Stimulated activated CD8-positive, alpha-beta memory T cell treated with anti-CD3 and anti-CD28 coated beads, Interleukin-7, amount 100 ng/mL, for 24 hours (primary cell): ENCODE results near the gene TRIM2.

Experiments used
- DNase-seq: peaks from one replicate; pipeline ENCODE4 v3.0.0-alpha.2; 2020; ENCODE audit warnings: low read depth

TRIM2 gene

DNA sequence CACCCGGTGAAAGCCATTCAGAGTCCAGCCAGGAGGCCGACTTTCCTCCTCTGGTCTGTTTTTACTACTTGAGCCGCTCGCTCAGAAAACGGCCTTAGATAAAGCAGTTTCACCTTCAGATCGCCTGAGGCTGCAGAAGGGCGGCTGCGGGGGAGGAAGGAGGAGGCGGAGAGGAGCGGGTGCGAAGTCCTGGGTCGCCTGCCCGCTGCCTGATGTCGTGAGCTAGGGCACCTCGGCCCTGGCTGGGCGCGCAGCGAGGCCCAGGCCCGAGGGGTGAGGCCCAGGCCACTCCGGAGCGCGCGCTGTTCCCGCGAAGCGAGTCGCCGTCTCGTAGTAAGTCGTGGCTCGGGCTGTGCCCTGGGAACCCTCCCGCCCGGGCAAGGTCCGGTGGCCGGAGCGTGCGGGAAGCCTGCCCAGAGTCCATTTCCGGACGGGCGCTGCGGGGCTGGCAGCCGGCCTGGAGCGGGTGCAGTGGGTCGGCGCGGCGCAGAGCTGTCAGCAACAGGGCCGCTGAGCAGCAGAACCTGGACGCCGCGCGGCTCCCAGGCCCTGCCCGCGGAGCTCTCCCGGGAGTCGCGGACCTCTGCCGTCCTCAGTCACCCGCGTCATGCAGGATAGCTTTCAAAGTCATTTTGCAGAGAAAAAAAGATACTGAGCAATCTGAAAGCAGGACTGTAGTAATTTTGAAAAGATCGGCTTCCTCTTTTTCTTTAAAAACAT is 18.6 kb downstream of the TRIM2 start:
- no peak for DNase-seq

DNA sequence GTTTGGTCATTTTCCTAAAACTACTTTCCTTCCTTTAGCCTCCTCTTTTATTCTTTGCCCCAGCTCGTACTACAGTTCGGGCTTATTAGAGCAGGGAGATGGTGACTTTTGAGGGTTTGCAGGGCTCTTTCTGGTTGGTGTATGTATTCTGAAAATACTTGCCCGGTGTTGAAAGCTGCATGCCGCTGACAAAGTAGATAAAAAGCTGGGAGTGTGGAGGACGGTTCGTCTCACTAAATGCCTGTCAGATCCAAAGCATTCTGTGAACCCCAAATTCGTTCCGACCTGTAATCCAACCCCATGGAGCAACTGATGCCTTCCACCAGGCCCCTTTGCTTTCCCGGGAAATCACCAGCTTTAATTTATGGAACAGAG is 19.2 kb downstream of the TRIM2 start:
- no peak for DNase-seq

DNA sequence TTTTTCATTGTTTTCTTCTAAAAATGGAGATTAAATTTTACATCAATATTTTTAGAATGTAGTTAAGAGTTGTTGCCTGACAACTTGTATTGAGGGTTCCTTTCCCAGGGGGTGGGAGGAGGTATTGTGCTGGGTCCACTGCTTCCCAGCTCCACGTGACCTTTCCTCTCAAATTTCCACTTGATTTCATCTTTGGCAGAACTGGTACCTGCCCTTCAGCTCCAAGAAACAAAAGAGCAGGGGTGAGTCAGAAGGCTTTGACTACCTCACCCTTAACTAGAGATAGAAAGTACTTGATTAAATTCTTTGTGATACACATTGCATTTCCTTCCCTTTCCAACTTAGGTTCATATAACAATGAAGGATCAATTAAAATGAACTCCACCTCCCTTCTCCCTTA is 19.7 kb downstream of the TRIM2 start:
- DNase-seq: no peak

DNA sequence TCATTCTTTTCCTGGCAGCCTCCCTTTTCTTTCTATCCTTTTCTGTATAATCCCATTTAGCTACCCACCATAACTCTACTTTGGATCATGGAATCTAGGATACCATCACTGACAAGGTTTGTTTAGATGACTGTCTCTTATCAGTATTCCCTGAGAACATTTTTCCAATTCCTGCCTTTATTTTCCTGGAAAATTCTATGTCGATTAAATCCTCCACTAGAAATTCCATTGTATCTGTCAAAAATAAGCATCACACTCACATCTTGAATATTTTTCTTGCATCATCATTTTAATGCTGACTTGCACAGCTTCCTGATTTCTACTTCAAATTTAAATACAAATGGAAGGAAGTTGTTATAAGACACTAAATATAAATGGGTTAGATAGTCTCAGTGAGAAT is 20.2 kb downstream of the TRIM2 start:
- no peak for DNase-seq

DNA sequence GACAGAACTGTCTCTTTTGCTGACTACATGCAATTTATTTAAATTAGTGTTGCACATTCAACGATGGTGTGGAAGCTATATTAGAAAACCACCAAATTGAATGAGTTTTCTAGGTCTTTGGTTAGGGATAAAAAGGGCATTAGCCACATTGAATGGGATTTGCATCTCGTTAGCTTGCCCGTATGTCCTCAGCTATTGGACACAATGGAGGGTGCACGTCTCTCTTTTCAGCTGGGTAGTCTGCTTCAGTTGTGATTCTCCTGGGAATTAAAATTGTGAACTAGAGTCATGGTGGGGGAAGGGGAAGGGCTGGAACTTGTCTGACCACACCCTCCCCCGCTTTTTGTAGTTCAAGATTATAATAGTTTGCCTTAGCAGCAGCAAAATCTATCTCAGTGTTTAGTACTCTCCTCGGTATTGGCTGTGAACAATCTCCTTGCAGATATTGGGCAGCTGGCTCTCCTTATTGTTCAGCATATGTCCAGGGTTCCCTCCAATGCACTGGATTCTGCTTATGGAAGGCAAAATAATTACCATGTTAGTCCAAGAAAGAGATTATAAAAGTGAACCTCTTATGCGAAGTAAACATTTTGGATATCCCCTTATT is 23.3 kb downstream of the TRIM2 start:
- DNase-seq: no peak

DNA sequence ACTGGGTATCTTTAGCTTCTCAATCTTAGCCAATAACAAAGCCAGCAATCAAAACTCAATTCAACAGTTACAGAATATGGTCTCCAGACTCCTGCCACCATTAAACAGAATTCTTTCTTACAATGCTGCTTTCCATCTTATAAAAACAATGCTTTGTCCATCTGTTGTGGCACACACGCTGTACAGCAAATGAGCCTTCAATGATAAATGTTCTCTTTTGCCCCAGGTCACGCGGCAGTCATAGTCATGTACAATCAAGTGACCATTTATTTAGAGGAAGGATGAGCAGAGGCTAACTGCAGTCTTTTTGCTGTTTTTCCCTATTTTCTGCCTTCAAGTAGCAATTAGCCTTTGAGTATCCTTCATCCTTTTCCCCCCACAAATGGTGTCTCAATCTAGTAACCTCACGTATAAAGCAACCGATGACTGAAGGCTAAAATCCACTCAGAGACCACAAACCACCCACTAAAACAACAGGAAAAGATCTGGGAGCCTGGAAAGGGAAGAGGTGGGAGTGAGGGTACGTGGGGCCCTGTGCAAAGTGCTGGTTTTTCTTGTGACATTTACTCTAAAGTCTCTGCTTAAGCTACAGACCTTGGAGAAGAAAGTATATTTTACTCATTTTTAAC is 24.4 kb downstream of the TRIM2 start:
- no peak for DNase-seq

DNA sequence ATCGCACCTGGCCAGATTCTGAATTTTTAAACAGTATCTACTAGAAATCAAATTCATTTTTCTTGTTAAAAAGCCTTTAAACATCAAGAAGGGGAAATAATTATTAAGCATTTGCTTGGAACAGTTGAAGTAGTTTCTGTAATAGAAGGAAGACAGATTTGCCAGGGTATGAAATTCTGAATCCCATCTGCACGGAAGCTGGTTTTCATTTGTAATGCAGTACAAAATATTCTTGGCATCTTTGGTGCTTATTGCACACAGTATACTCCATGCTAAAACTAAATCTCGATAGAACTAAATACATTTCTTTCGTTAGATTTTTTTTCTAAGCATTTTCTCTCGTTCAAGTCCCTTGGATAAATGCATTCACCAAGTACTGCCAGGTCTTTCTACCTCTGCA is 25.3 kb downstream of the TRIM2 start:
- DNase-seq: no peak

DNA sequence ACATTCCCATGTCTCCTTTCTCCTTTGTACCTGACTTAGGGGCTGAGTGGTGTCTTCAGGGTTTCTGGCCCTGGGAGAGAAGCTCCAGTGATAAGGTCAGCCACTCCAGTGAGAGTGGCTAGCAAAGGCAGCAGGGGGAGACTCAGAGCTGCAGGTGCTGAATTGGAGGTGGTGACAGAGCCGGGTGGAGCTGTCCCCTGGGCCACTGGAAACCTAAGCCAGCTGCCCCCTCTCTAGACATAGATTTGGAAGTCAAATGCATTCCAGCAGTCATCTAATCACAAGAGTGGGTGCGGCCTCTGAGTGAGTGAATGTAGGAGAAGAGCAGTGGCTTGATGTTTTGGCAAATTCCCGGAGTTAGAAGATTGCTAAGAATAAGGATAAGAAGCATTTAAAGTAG is 28.5 kb downstream of the TRIM2 start:
- no peak for DNase-seq

DNA sequence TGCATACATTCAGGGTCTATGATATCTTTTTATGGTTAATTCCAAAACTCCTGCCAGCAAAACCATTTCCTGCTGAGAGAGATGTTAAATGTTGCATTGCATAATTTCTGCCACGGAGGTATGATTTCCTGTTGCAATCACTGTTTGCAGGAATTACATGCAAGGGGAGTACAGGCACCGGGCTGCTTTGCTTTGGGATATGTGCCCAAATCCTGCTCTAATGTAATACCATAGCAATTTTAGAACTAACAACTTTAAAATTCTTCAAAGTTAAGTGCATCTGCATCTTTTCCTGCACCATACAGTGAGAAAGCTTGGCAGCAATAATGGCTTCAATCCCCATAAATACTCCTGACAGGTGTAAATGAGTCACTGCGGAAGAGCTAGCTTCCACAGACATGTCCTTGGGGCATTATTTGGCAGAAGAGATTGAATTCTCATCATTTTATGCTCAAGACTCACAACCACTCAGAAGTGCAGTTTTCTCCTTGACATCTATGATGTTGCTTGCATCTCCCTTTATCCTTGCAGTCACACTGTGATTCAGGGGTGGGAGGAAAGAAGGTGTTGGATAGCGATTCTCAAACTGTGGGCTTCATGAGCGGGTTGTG is 29.6 kb downstream of the TRIM2 start:
- no peak for DNase-seq

DNA sequence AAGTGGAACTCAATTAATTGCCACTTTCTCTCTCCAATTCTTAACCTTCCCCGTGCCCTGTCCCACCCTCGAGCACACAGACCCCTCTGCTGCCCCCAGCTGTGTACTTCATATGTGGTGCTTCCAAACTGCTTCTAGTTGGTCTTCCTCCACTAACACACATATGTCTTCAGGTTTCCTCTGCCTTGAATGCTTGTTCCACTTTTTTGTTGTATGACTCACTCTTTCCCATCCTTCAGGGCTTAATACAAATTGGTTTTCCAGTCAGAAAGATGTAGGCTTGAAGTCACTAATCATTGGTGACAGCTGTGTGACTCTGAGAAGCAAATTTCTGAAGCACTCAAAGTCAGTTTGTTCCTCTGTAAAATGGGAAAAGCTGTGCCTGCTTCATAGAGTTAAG is 30.6 kb downstream of the TRIM2 start:
- no peak for DNase-seq

DNA sequence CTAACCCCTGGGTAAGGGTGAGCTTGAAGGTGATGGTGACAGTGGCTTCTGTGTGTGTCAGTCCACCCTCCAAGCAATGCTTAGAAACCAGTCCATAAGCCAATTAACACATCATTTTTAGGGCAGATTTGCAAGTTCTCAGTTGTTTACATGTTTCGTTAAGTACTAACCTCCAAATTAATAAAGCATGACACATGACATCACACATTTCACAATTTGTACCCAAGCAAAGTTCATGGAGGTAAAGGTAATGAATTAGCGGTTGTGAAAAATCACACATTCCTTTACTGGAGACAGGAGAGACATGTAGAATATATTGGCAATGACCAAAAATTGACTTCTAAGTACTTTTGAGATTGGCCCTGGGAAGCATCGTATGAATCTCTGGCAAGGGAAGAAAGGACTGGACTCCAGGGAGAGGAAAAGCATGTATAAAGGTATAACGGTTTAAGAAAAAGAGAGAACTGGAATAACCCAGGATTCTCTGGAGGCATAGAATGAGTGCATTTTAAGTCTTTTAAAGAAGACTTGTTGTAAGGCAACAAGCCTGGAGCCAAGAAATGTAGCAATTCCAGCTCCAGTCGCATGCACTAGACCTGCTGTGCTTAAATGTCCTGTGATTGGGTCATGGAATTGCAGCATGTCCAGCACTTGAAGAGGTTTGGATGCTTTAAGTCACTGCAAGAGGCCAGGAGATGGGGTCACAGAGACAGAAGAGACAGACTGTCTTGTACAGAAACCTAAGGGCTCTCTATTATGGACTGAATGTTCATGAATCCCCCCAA is 34.1 kb downstream of the TRIM2 start:
- no peak for DNase-seq

DNA sequence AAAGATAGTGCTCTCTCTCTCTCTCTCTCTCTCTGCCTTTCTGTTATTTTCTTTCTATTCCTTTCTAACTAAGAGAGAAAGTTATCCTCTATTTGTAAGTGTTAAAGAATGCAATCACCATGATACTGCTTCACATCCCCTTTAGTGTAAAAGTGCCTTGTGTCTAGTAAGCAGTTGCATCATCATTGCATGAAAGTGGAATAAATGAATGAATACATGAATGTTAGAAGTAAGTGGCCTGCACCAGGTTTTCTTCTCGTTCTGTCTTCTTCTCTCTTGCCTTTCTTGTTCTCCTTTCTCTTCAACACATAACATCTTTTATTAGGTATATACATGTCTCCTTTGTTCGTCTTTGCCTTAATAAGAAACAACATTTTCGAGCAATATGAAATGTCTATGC is 35.2 kb downstream of the TRIM2 start:
- no peak for DNase-seq

DNA sequence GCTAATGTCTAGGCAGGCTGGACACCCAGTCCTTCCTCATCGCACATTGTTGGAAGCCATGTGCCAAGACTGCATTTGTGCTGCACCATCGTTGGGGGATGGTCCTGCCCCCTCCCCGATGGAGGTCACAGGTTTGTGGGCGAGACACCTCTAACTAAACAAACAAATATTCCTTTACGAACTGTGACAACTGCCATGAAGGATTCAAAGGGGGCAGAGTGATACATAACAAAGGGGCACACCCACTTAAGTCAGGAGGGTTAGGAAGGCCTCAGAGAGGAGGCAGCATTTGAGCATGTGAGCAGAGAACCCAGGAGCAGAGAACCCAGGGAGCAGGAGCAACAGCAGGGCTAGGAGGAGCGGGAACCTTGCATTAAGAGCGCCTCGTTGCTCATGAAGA is 37.1 kb downstream of the TRIM2 start:
- no peak for DNase-seq

DNA sequence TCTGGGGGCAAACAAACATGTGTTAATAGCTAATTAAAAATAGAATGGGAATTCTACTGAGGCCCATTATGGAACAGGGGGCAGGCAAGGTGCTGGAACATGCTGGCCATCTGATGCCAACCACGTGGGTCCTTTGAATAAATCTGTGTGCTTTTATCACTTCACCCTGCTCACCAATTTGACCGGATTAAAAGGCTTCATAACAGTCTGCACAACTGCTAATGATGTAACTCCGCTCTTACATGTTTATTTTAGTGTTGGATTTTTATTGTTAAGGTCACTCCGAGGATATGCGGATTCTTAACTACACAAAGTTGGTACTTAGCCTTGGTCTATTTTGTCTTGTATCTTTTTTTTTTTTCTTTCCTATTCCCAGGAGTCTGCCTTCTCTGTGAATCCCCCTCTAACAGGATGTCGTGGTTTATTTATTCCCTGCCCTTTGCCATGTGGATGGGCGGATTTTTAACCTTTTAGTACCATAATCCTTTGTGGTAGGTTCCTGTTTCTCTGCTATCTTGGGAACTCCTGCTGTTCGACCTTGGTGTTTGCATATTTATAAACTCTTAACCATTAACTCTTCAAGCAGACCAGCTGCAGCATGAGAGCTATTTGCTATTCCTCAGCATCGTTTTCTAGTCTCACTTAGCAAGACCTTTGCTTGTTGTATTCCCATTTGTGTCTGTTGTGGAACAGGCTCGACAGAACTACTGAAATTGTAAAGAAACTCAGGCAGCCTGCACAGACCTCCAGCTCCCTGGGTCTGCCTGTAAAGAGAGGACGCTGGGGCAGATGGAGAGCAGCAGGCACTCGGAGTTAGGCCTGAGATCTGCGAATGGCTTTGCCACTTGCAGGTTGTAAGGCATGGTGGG is 38.0 kb downstream of the TRIM2 start:
- no peak for DNase-seq

DNA sequence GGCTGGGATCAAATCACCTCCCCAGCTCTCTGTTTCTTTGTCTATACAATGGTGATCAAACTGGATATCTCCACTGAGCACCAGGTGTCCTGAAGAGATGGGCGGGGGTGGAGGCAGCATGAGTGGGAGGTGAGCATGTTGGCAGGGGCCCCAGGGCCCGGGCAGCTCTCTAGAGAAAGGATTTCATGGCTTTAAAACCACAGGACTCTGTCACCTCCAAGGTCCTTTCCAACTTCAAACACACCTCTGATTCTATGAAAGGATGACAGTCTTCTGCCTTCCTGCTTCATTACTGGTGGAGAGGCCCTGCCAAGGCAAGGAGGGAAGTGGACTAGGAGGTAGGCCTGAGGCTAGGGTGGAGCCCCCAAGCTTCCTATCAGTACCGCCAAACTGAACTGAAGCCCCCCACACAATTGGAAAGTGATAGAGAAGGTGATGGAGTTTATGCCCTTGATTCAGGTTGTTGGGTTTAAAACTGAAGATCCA is 38.6 kb downstream of the TRIM2 start:
- no peak for DNase-seq

DNA sequence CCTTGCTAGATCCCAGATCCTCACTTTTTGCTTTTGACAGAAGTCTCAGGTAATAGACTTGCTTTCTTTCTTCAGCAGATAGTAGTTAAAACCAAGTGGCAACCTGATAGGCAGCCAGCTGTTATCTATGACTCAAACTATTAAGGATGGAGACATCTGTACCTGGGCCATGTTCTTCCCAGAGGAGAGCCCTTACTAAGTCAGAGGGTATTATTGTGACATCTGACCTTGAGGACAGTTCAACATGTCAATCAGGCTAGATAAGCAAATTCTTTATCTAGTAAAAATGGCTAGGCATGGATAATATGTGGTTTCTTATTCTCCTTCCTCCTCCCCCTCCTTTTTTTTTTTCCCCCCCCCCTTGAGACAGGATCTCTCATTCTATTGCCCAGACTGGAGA is 39.2 kb downstream of the TRIM2 start:
- no peak for DNase-seq

DNA sequence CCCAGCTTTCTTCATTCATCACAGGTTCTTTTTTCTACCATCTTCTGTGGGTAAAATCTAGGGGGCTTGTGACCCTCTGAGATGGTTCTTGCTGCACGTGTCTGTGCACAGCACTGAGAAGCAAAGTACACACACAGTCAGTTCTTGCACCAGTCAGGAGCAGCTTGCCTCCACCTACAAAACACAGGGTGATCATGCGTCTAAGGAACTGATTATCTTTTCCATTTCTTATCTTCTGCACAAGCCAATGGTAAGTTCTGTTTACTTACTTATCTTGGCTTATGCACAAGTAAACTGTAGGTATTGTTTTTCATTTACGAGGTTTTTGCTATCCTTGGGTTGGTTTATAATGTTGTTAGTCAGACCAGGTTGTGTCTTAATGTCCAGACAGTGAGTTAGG is 40.7 kb downstream of the TRIM2 start:
- no peak for DNase-seq

DNA sequence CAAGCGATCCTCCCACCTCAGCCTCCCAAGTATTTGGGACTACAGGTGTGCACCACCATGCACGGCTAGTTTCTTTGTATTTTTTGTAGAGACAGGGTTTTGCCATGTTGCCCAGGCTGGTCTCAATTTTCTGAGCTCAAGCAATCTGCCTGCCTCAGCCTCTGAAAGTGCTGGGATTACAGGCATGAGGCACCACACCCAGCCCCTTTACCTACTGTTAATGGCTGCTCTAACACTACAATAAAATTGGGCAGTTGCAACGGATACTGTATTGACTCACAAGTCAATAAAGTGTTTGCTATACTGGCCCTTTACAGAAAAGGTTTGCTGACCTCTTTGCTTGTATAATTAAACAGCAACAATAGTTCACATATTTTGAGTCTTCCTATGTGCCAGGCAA is 41.5 kb downstream of the TRIM2 start:
- no peak for DNase-seq

DNA sequence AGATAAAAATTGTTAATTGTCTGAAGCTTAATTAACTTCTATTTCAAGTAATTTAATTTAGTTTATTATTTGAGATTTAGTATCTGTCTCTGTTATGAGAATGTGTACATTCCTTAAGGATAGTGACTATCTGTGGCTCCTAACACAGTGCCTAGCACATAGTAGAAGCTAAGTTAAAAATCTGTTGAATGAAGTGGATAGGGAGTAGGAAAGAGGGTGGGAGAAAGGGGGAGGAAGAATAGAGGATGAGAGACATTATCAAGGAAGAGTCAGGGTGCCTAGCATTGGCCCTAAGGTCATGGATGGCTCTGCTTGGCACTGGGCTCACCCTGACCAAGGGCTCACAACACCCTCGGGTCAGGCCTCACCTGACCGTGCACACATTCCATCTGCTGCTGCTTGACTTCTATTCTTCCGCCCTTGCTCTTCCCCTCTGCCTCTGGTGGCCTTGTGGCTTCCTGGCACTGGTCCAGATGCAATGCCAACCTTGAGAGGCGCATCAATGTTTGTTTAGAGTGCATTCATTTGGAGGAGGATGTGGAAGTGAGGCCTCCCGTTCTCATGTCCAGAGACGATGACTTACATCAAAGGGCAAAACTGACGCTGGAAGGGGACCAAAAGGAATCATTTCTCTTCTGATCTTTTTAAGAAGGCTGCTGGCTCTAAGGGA is 42.3 kb downstream of the TRIM2 start:
- no peak for DNase-seq

DNA sequence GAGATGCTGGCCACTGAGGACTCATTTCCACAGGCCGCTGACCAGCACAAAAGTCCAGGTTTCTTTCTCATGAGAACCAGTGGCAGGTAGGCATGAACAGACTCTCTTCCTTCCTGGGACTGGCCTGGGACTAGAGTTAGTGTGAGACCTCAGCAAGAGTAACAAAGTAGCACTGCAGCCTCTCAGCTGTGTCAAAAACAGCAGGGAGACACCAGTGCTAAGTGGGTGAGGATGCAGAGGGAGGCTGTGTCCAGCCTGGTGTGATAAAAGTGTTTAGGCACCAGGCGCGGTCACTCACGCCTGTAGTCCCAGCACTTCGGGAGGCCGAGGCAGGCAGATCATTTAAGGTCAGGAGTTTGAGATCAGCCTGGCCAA is 42.9 kb downstream of the TRIM2 start:
- DNase-seq: no peak

DNA sequence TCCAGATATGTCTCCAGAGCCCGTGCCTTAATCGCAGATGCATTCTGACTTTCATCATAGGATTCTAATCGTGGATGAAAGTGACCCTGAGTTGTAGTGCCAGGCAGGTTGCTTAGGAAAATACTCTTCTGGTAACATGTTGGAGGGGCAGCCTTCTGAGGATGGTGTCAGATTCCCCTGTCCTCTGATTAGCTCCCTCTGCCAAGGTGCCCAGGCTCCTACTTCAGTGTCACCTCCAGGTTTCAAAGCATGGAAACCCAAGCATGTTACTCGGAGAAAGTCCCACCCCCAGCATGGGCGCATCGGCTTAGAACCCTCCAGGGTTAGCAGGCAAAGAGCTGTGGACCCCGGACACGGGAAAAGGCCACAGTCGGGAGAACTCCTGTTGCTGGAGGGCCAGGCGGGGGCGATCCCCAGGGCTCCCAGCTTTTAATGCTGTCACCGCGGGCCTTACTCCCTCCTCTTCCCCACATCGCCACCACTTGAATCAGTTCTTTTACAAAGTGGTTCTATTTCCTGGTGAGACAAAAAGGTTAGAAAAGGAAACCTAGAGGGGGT is 44.5 kb downstream of the TRIM2 start:
- no peak for DNase-seq
